K562 (cell line): Measurements from ENCODE around the gene RNF150.

ENCODE experiments used
- BRD9 ChIP-seq: fragments of 450-650 bp; IDR thresholded peaks from 2 replicates; pipeline ENCODE4 v1.6.1; 2018; ENCODE audit warnings: low read depth; ENCODE audit not compliant: partially characterized antibody
- CC2D1A ChIP-seq: fragments of 450-650 bp; IDR thresholded peaks from 2 replicates; pipeline ENCODE4 v1.6.1; 2017; ENCODE audit warnings: mild to moderate bottlenecking
- FOXP1 ChIP-seq: sonication (generic); formaldehyde crosslinking; IDR thresholded peaks from 2 replicates; pipeline ENCODE4 v1.8.0; 2022; ENCODE audit warnings: mild to moderate bottlenecking, missing genetic modification reagents
- POLR2AphosphoS5 ChIP-seq: IDR thresholded peaks from 2 replicates; pipeline ENCODE4 v1.6.1; 2011; ENCODE audit warnings: mild to moderate bottlenecking, low read depth, low read length, moderate library complexity; ENCODE audit not compliant: control insufficient read depth, insufficient read depth
- REST ChIP-seq, 2 experiments: fragments of 450-650 bp; formaldehyde crosslinking in 1 of 2; IDR thresholded peaks; 2 replicates each; pipeline versions ENCODE4 v1.4.0 to v1.6.1; 2014 to 2020; ENCODE audit warnings: mild to moderate bottlenecking in 2 of 2, borderline replicate concordance in 1 of 2, low read depth in 1 of 2
- RREB1 ChIP-seq: fragments of 250-450 bp; sonication (Bioruptor Pico); IDR thresholded peaks from 2 replicates; pipeline ENCODE4 v1.4.0; 2020
- TEAD4 ChIP-seq, 2 experiments: sonication (generic) in 1 of 2; formaldehyde crosslinking in 1 of 2; IDR thresholded peaks; 2 replicates each; pipeline versions ENCODE4 v1.6.1 to v1.8.0; 2012 to 2022; ENCODE audit warnings: borderline replicate concordance in 1 of 2, inconsistent platforms in 1 of 2, low read length in 1 of 2, mild to moderate bottlenecking in 1 of 2, missing genetic modification reagents in 1 of 2
- TGIF2 ChIP-seq: sonication (generic); formaldehyde crosslinking; IDR thresholded peaks from 2 replicates; pipeline ENCODE4 v1.8.1; 2022; ENCODE audit warnings: mild to moderate bottlenecking, missing genetic modification reagents, moderate library complexity
- ZNF12 ChIP-seq: sonication (generic); formaldehyde crosslinking; IDR thresholded peaks from 2 replicates; pipeline ENCODE4 v1.4.0; 2020; ENCODE audit warnings: mild to moderate bottlenecking, missing genetic modification reagents

GRCh38 chr4:140813804-140814203 is 319.5 kb downstream of the RNF150 start:
- TF ChIP-seq BRD9: no peak
- no peak for TF ChIP-seq RREB1 (CRISPR knock-in tag)
- no peak for TF ChIP-seq FOXP1
- no peak for TF ChIP-seq TGIF2 (CRISPR knock-in tag)
- TF ChIP-seq REST (IDR thresholded peaks at IDR 0.05; ENCODE audit: borderline replicate concordance): no peak
- no peak for TF ChIP-seq REST (CRISPR knock-in tag; IDR thresholded peaks at IDR 0.05; ENCODE audit: low read depth)
- TF ChIP-seq POLR2AphosphoS5: no peak
- no peak for TF ChIP-seq CC2D1A
- no peak for TF ChIP-seq ZNF12 (CRISPR knock-in tag)
- no peak for TF ChIP-seq TEAD4 (IDR thresholded peaks at IDR 0.05; ENCODE audit: low read length)
- TF ChIP-seq TEAD4 (CRISPR knock-in tag; IDR thresholded peaks at IDR 0.05; ENCODE audit: borderline replicate concordance): no peak
